ENCODE data around the gene TSSK6. TPM values are rescaled to one million over a fixed set of nuclear protein-coding genes. Genes with fewer than 3 reads are reported as not detected.

Gene TSSK6
- polyA plus RNA-seq, 1 donor (not counting 4 experiments of a cell fraction or from before 2014, with no cell fraction given), result 0.47 TPM

- TF ChIP-seq CTCF (optimal IDR thresholded peaks at IDR 0.05 in 1 of 3, IDR thresholded peaks at IDR 0.05 in 1 of 3, conservative IDR thresholded peaks at IDR 0.05 in 1 of 3; ENCODE audit: extremely low read depth in 1 of 3, insufficient read depth in 2 of 3, low read length in 3 of 3) (no peak), EZH2 (IDR thresholded peaks at IDR 0.05; ENCODE audit: low read length) (no peak)
- Histone ChIP-seq H3K27me3 (ENCODE audit: control insufficient read depth, extremely low read depth, insufficient read depth, low read length) (no peaks in the 10 kb centered on the region), H3K9ac (ENCODE audit: control insufficient read depth, extremely low read depth, insufficient read depth, low read length) (no peak overlapping the region), H3K9me3 (ENCODE audit: control insufficient read depth, low read depth, low read length) (no peaks in the 10 kb centered on the region), H3K9me1 (ENCODE audit: control insufficient read depth, extremely low read depth, insufficient read depth, low read length) (no peaks in the 10 kb centered on the region), H3K36me3 (ENCODE audit: control insufficient read depth in 2 of 2, extremely low read depth in 1 of 2, insufficient read depth in 2 of 2, low read length in 2 of 2) (peaks cover 37 to 45% of the 10 kb centered on the region in 2 experiments), H4K20me1 (ENCODE audit: control insufficient read depth, extremely low read depth, insufficient read depth, low read length) (no peaks in the 10 kb centered on the region), H2AFZ (ENCODE audit: control insufficient read depth, low read length) (no peak overlapping the region), H3K4me3 (ENCODE audit: control insufficient read depth in 2 of 3, extremely low read depth in 1 of 3, insufficient read depth in 2 of 3, low read depth in 1 of 3, low read length in 3 of 3) (no peak overlapping the region), H3K4me1 (ENCODE audit: control insufficient read depth, extremely low read depth, insufficient read depth, low read length) (no peaks in the 10 kb centered on the region), H3K79me2 (ENCODE audit: control insufficient read depth, insufficient read depth, low read length) (no peaks in the 10 kb centered on the region), H3K4me2 (ENCODE audit: control insufficient read depth, extremely low read depth, insufficient read depth, low read depth, low read length) (no peak overlapping the region), H3K27ac (ENCODE audit: control insufficient read depth, insufficient read depth, low read length) (no peak overlapping the region)
- dilution Hi-C loops (cut with MboI; ENCODE audit: extremely low pct_ligation_motif_present, low sequenced_read_pairs), result no loop called here
- DNase-seq (ENCODE audit: low read depth, low spot score) (no peak), FAIRE-seq (no peak)
Measured at GRCh38 chr19:19502808-19503602, 12.3 kb downstream of the TSSK6 start.

- no peaks in the 10 kb centered on the region for H3K79me2 ChIP-seq (ENCODE audit: control insufficient read depth, insufficient read depth, low read length)
- H3K4me2 ChIP-seq (ENCODE audit: control insufficient read depth, extremely low read depth, insufficient read depth, low read depth, low read length), result no peak overlapping the region
- no peaks in the 10 kb centered on the region for H3K27me3 ChIP-seq (ENCODE audit: control insufficient read depth, extremely low read depth, insufficient read depth, low read length)
- H4K20me1 ChIP-seq (ENCODE audit: control insufficient read depth, extremely low read depth, insufficient read depth, low read length), result no peaks in the 10 kb centered on the region
- no peak overlapping the region for H3K9ac ChIP-seq (ENCODE audit: control insufficient read depth, extremely low read depth, insufficient read depth, low read length)
- TF ChIP-seq EZH2 (IDR thresholded peaks at IDR 0.05; ENCODE audit: low read length), result no peak
- TF ChIP-seq CTCF (optimal IDR thresholded peaks at IDR 0.05 in 1 of 3, IDR thresholded peaks at IDR 0.05 in 1 of 3, conservative IDR thresholded peaks at IDR 0.05 in 1 of 3; ENCODE audit: extremely low read depth in 1 of 3, insufficient read depth in 2 of 3, low read length in 3 of 3), result no peak
- no peak overlapping the region for H2AFZ ChIP-seq (ENCODE audit: control insufficient read depth, low read length)
- H3K4me3 ChIP-seq (ENCODE audit: control insufficient read depth in 2 of 3, extremely low read depth in 1 of 3, insufficient read depth in 2 of 3, low read depth in 1 of 3, low read length in 3 of 3), result no peak overlapping the region
- dilution Hi-C loops (cut with MboI; ENCODE audit: extremely low pct_ligation_motif_present, low sequenced_read_pairs), result no loop called here
- FAIRE-seq, result no peak
- H3K36me3 ChIP-seq (ENCODE audit: control insufficient read depth in 2 of 2, extremely low read depth in 1 of 2, insufficient read depth in 2 of 2, low read length in 2 of 2), result peaks cover 40 to 46% of the 10 kb centered on the region in 2 experiments
- H3K9me3 ChIP-seq (ENCODE audit: control insufficient read depth, low read depth, low read length), result no peaks in the 10 kb centered on the region
- no peaks in the 10 kb centered on the region for H3K4me1 ChIP-seq (ENCODE audit: control insufficient read depth, extremely low read depth, insufficient read depth, low read length)
- no peak overlapping the region for H3K27ac ChIP-seq (ENCODE audit: control insufficient read depth, insufficient read depth, low read length)
- H3K9me1 ChIP-seq (ENCODE audit: control insufficient read depth, extremely low read depth, insufficient read depth, low read length), result no peaks in the 10 kb centered on the region
- DNase-seq (ENCODE audit: low read depth, low spot score), result no peak
Measured at GRCh38 chr19:19502281-19502680, 13.1 kb downstream of the TSSK6 start.
